PC-3 (cell line): ENCODE data around the gene ERCC3. TPM values are rescaled to one million over a fixed set of nuclear protein-coding genes. Genes with fewer than 3 reads are reported as not detected.

Experiments used
- ATAC-seq: fragments of 200-7000 bp; cut with Tn5 transposase; 2 replicates; pipeline ENCODE4 v1.9.1; 2020; ENCODE audit warnings: mild to moderate bottlenecking, moderate library complexity
- BruUV-seq: library from RNA; stranded (reverse); fragments of 400-500 nt; replicated peaks from 2 replicates; lab custom pipeline; 2021; lab: Mats Ljungman, UMichigan
- CTCF ChIA-PET: fragments of 300-600 bp; sonication (Branson Sonifier 250); formaldehyde crosslinking; loops from one replicate; lab custom pipeline; 2022; ENCODE audit warnings: antibody characterized with exemption; lab: Charles Lee
- POLR2A ChIA-PET: fragments of 300-600 bp; sonication (Branson Sonifier 250); formaldehyde crosslinking; loops from one replicate; lab custom pipeline; 2022; ENCODE audit warnings: antibody characterized with exemption; ENCODE audit not compliant: unreplicated experiment; lab: Charles Lee
- DNase-seq: peaks from one replicate; pipeline ENCODE4 v3.0.0-alpha.2; 2015
- H2AFZ ChIP-seq: fragments of 300-600 bp; sonication (generic); 2 replicates; pipeline ENCODE4 v1.6.0; 2016; ENCODE audit warnings: antibody characterized with exemption, low read length
- H3F3A ChIP-seq: fragments of 300-600 bp; sonication (generic); one replicate; pipeline ENCODE4 v1.6.0; 2017; ENCODE audit warnings: antibody characterized with exemption, low read length, control low read depth, mild to moderate bottlenecking; ENCODE audit not compliant: unreplicated experiment
- H3K27ac ChIP-seq: fragments of 300-600 bp; sonication (generic); 2 replicates; pipeline ENCODE4 v1.5.1; 2016; ENCODE audit warnings: mild to moderate bottlenecking, low read length
- H3K27me3 ChIP-seq: fragments of 300-600 bp; sonication (generic); 2 replicates; pipeline ENCODE4 v1.6.1; 2016; ENCODE audit warnings: low read length, mixed read lengths
- H3K36me3 ChIP-seq: fragments of 300-600 bp; sonication (generic); 2 replicates; pipeline ENCODE4 v1.6.1; 2016; ENCODE audit warnings: low read depth, mixed run types, low read length, mixed read lengths
- H3K4me1 ChIP-seq: fragments of 300-600 bp; sonication (generic); 2 replicates; pipeline ENCODE4 v1.5.1; 2016; ENCODE audit warnings: low read length; ENCODE audit not compliant: insufficient read depth
- H3K4me2 ChIP-seq: fragments of 300-600 bp; sonication (generic); 2 replicates; pipeline ENCODE4 v1.6.0; 2016; ENCODE audit warnings: low read length
- H3K4me3 ChIP-seq: fragments of 300-600 bp; sonication (generic); 2 replicates; pipeline ENCODE4 v1.5.1; 2016; ENCODE audit warnings: mild to moderate bottlenecking, low read length, mixed read lengths
- H3K79me2 ChIP-seq: fragments of 300-600 bp; sonication (generic); 2 replicates; pipeline ENCODE4 v1.6.1; 2017; ENCODE audit warnings: low read length, mixed read lengths
- H3K9ac ChIP-seq: fragments of 300-600 bp; sonication (generic); 2 replicates; pipeline ENCODE4 v1.6.0; 2016; ENCODE audit warnings: mild to moderate bottlenecking, low read length
- H3K9me2 ChIP-seq: fragments of 300-600 bp; sonication (generic); replicated peaks from 2 replicates; pipeline ENCODE4 v1.6.1; 2016; ENCODE audit warnings: mixed run types, low read length, mixed read lengths
- H3K9me3 ChIP-seq: fragments of 300-600 bp; sonication (generic); 2 replicates; pipeline ENCODE4 v1.6.1; 2016; ENCODE audit warnings: low read length, mixed read lengths
- H4K20me1 ChIP-seq: fragments of 300-600 bp; sonication (generic); 2 replicates; pipeline ENCODE4 v1.6.1; 2016; ENCODE audit warnings: low read length, mixed read lengths
- EZH2 ChIP-seq: fragments of 300-600 bp; sonication (generic); IDR thresholded peaks from one replicate; pipeline ENCODE4 v1.6.1; 2017; ENCODE audit warnings: antibody characterized with exemption, mild to moderate bottlenecking, low read length; ENCODE audit not compliant: unreplicated experiment
- EZH2phosphoT487 ChIP-seq: fragments of 300-600 bp; sonication (generic); IDR thresholded peaks from 2 replicates; pipeline ENCODE4 v1.6.1; 2018; ENCODE audit warnings: mild to moderate bottlenecking, antibody characterized with exemption, low read length, borderline replicate concordance
- intact Hi-C: fragments of 100-400 bp; cut with micrococcal nuclease; formaldehyde crosslinking; loops from 2 replicates; pipeline ENCODE4 v1.9.0; 2023
- total RNA-seq: library from RNA; depleted of rRNA; stranded (reverse); fragments of >200 nt; gene quantifications from 2 replicates; pipeline ENCODE4 v1.2.3, GENCODE V29; 2014
- TF ChIP-seq, protein P1 (sequence below): fragments of 300-600 bp; sonication (generic); conservative IDR thresholded peaks from 2 replicates; pipeline ENCODE4 v1.5.1; 2017; ENCODE audit warnings: antibody characterized with exemption, low read depth, mild to moderate bottlenecking, low read length

Gene ERCC3
- total RNA-seq, 1 experiment from 2014 or later: 39.0 TPM

DNA sequence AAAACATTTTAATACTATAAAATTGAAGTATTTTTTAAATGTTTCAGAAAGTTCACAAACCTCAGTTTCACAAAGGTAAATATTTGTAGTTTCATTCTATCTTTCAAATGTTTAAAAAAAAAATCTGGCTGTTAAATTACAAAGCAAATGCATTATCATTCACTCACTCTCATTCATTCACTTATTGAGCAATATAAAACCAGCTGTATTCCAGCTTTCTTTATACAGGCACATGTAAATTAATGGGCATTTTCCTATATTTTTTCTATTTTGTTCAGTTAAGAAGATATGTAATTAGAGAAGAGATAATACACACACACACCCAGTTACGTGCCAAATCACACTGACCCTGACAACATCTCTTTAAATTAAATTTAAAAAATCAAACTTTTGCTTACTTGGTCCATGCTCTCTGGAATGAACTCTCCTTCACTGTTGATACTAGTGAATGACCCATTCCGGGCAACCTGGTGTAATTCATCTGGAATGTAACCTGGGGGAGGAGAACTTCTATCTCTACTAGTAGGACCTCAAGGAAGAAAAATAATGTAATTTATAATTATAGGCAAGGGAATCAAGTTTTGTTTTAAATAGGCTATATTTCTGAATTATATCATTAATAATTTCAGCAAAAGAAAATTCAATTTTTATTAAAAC lies 32.5 kb upstream of the ERCC3 start:
- Histone ChIP-seq H3K36me3 (peaks cover 16% of the 10 kb centered on the region), H3F3A (no peaks in the 10 kb centered on the region), H3K27me3 (no peaks in the 10 kb centered on the region), H4K20me1 (no peaks in the 10 kb centered on the region), H3K4me2 (no peak overlapping the region), H3K27ac (no peak overlapping the region), H3K9me2 (no peaks in the 10 kb centered on the region), H3K4me1 (peaks cover 3% of the 10 kb centered on the region), H3K9me3 (no peaks in the 10 kb centered on the region), H2AFZ (no peak overlapping the region), H3K9ac (no peak overlapping the region), H3K79me2 (no peaks in the 10 kb centered on the region), H3K4me3 (no peak overlapping the region)
- ChIA-PET POLR2A (no interaction called here), CTCF (no interaction called here)
- ATAC-seq (no peak), DNase-seq (peak; percentile 15)
- no peak for TF ChIP-seq EZH2phosphoT487
- no peak for TF ChIP-seq EZH2
- BruUV-seq: no TSS peak
- intact Hi-C loops: loop anchor here (5.0 kb wide), 1 partner anchor 56 kb away; no protein-coding TSS in a partner anchor

DNA sequence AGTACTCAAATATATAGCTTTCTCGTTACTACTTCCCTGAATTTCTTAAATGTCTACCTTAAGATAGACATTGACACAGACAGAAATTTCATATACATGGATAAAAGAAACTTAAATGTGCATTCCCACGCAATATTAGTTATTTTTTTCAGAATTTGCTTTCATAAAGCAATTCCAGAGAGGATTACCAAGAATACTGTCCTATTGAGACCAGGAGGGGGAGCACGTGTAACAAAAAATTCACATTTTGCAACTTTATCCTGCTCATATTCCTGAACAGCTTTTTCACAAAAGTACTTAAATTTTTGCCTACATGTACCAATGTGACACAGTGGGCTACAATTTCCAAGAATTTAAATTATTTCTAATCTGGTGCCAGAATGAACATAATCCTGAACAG lies 30.7 kb upstream of the ERCC3 start:
- POLR2A ChIA-PET: interaction anchor here (0.7 kb wide), 1 partner anchor 89 kb away, joined by 4 read pairs; no protein-coding TSS in a partner anchor
- Histone ChIP-seq H3K27me3 (no peaks in the 10 kb centered on the region), H3F3A (no peaks in the 10 kb centered on the region), H3K27ac (no peak overlapping the region), H3K4me3 (no peak overlapping the region), H3K4me2 (no peak overlapping the region), H3K79me2 (no peaks in the 10 kb centered on the region), H3K36me3 (peaks cover 15% of the 10 kb centered on the region), H3K9me3 (no peaks in the 10 kb centered on the region), H3K4me1 (peaks cover 5% of the 10 kb centered on the region), H3K9me2 (no peaks in the 10 kb centered on the region), H2AFZ (no peak overlapping the region), H3K9ac (no peak overlapping the region), H4K20me1 (no peaks in the 10 kb centered on the region)
- CTCF ChIA-PET: interaction anchor here (1.0 kb wide), 1 partner anchor 92 kb away, joined by 3 read pairs; no protein-coding TSS in a partner anchor
- no TSS peak for BruUV-seq
- ATAC-seq: peak; percentile 69
- intact Hi-C loops: loop anchor here (1.0 to 5.0 kb wide), 4 partner anchors 58 to 155 kb away; no protein-coding TSS in a partner anchor
- TF ChIP-seq EZH2phosphoT487: no peak
- TF ChIP-seq, protein P1, sequence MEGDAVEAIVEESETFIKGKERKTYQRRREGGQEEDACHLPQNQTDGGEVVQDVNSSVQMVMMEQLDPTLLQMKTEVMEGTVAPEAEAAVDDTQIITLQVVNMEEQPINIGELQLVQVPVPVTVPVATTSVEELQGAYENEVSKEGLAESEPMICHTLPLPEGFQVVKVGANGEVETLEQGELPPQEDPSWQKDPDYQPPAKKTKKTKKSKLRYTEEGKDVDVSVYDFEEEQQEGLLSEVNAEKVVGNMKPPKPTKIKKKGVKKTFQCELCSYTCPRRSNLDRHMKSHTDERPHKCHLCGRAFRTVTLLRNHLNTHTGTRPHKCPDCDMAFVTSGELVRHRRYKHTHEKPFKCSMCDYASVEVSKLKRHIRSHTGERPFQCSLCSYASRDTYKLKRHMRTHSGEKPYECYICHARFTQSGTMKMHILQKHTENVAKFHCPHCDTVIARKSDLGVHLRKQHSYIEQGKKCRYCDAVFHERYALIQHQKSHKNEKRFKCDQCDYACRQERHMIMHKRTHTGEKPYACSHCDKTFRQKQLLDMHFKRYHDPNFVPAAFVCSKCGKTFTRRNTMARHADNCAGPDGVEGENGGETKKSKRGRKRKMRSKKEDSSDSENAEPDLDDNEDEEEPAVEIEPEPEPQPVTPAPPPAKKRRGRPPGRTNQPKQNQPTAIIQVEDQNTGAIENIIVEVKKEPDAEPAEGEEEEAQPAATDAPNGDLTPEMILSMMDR: peak; percentile 88
- peak; percentile 68 for DNase-seq

DNA sequence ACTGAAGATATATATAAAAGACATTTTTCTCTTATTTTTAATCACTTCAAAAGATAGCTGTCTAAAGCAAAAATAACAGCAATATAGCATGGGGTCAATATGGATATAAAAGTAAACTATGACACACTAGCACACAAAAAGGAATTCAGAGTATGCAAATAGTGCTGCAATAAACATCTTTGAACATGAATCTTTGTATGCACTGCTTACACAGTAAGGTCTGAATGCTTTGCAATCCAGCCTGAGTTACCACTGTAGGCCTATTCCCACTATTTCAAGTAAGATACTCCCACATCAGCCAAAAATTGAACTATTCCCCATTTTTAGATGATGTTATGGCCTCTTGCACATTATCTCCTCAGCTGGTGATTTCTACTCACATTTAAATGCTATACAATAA lies 27.4 kb upstream of the ERCC3 start:
- Histone ChIP-seq H3K4me2 (no peak overlapping the region), H3K4me3 (no peak overlapping the region), H3F3A (no peaks in the 10 kb centered on the region), H3K9me3 (no peaks in the 10 kb centered on the region), H3K79me2 (no peaks in the 10 kb centered on the region), H3K9ac (no peak overlapping the region), H3K9me2 (no peaks in the 10 kb centered on the region), H4K20me1 (no peaks in the 10 kb centered on the region), H3K27ac (no peak overlapping the region), H3K36me3 (peaks cover 28% of the 10 kb centered on the region), H3K4me1 (peaks cover 5% of the 10 kb centered on the region), H3K27me3 (no peaks in the 10 kb centered on the region), H2AFZ (no peak overlapping the region)
- ChIA-PET CTCF (no interaction called here), POLR2A (no interaction called here)
- TF ChIP-seq, protein P1: no peak
- TF ChIP-seq EZH2: no peak
- no peak for TF ChIP-seq EZH2phosphoT487
- intact Hi-C loops: loop anchor here (5.0 kb wide), 1 partner anchor 94 kb away; no protein-coding TSS in a partner anchor
- BruUV-seq: no TSS peak
- ATAC-seq: peak; percentile 96
- DNase-seq: peak; percentile 22
